Fibroblast of pulmonary artery (primary cell): ENCODE results near the gene PSMC4.

ENCODE experiments used
- DNase-seq: peaks from one replicate; pipeline ENCODE4 v3.0.0-alpha.2; 2010; ENCODE audit warnings: low read depth
- H3K4me3 ChIP-seq: replicated peaks from 2 replicates; pipeline ENCODE4 v1.5.1; 2011; ENCODE audit warnings: low read depth, mild to moderate bottlenecking, control low read depth, low read length, moderate library complexity
- CTCF ChIP-seq: IDR thresholded peaks from 2 replicates; pipeline ENCODE4 v1.5.1; 2011; ENCODE audit warnings: mild to moderate bottlenecking, control low read depth, low read length, inconsistent platforms; ENCODE audit errors: missing control alignments

The PSMC4 gene

GRCh38 chr19:39970675-39971379, at the start of gene PSMC4:
PSMC4 (plus strand) TSS chr19:39971165; CDS start chr19:39971203, 38 bp downstream.
- H3K4me3 ChIP-seq, result peak within 1 kb of the TSS; percentile 99
- peak; percentile 77 for TF ChIP-seq CTCF
- peak; percentile 99 for DNase-seq

- no peak for DNase-seq
- TF ChIP-seq CTCF, result no peak
- H3K4me3 ChIP-seq, result no peak overlapping the region
Observed at GRCh38 chr19:39923862-39924261, 47.1 kb upstream of the PSMC4 start.

- H3K4me3 ChIP-seq, result no peak overlapping the region
- no peak for TF ChIP-seq CTCF
- no peak for DNase-seq
Observed at GRCh38 chr19:39924389-39924788, 46.6 kb upstream of the PSMC4 start.

GRCh38 chr19:39924952-39925351, 46.0 kb upstream of the PSMC4 start:
- H3K4me3 ChIP-seq, result no peak overlapping the region
- DNase-seq, result no peak
- TF ChIP-seq CTCF, result no peak

GRCh38 chr19:39926170-39926760, 44.7 kb upstream of the PSMC4 start:
- no peak for DNase-seq
- H3K4me3 ChIP-seq, result no peak overlapping the region
- no peak for TF ChIP-seq CTCF

- H3K4me3 ChIP-seq, result no peak overlapping the region
- TF ChIP-seq CTCF, result no peak
- no peak for DNase-seq
Observed at GRCh38 chr19:39927076-39927475, 43.9 kb upstream of the PSMC4 start.
